ENCODE results near the gene GNPTAB.

- no peak for TF ChIP-seq MAFK (conservative IDR thresholded peaks at IDR 0.05 in 1 of 2, IDR thresholded peaks at IDR 0.05 in 1 of 2; ENCODE audit: low read length in 2 of 2)
- no peak for TF ChIP-seq ETS1 (CRISPR knock-in tag; IDR thresholded peaks at IDR 0.05)
- TF ChIP-seq PREB (CRISPR knock-in tag; IDR thresholded peaks at IDR 0.05) = no peak
- no peak for TF ChIP-seq ATF1 (CRISPR knock-in tag; IDR thresholded peaks at IDR 0.05)
- TF ChIP-seq MXI1 (IDR thresholded peaks at IDR 0.05; ENCODE audit: borderline replicate concordance, low read depth, low read length) = no peak
- no peak for TF ChIP-seq ZNF274 (CRISPR knock-in tag; IDR thresholded peaks at IDR 0.05)
- TF ChIP-seq ZNF652 (CRISPR knock-in tag; IDR thresholded peaks at IDR 0.05; ENCODE audit: borderline replicate concordance, low read depth) = no peak
- no peak for TF ChIP-seq STAT5B (CRISPR knock-in tag; IDR thresholded peaks at IDR 0.05)
Observed at GRCh38 chr12:101780599-101780998, 50.2 kb downstream of the GNPTAB start.
